IMR-90 (cell line): ENCODE measurements around the gene LRFN2. TPM values are rescaled to one million over a fixed set of nuclear protein-coding genes. Genes with fewer than 3 reads are reported as not detected.

Experiments used
- ATAC-seq: fragments of 200-7000 bp; cut with Tn5 transposase; 2 replicates; pipeline ENCODE4 v1.9.1; 2020; ENCODE audit warnings: low read depth, mild to moderate bottlenecking, moderate library complexity
- BruUV-seq: library from RNA; stranded (reverse); fragments of 400-500 nt; replicated peaks from 2 replicates; lab custom pipeline; 2021; lab: Mats Ljungman, UMichigan
- CTCF ChIA-PET: fragments of 300-600 bp; formaldehyde crosslinking; extraction: SDS; loops from one replicate; lab custom pipeline; 2021; ENCODE audit warnings: antibody characterized with exemption; lab: Yijun Ruan, JAX
- POLR2A ChIA-PET: fragments of 300-600 bp; sonication (Branson Sonifier 250); formaldehyde crosslinking; loops from one replicate; lab custom pipeline; 2022; ENCODE audit warnings: antibody characterized with exemption; ENCODE audit not compliant: unreplicated experiment; lab: Charles Lee
- DNase-seq: peaks from one replicate; pipeline ENCODE4 v3.0.0; 2013
- H2AFZ ChIP-seq: replicated peaks from 2 replicates; pipeline ENCODE3; 2013; ENCODE audit warnings: low read length, mild to moderate bottlenecking; ENCODE audit not compliant: poor library complexity
- H2AK5ac ChIP-seq: 2 replicates; pipeline ENCODE4 v1.6.1; 2013; ENCODE audit warnings: low read depth, low read length, inconsistent platforms
- H2AK9ac ChIP-seq: replicated peaks from 2 replicates; pipeline ENCODE3; 2013; ENCODE audit warnings: mild to moderate bottlenecking, low read depth, low read length, moderate library complexity; ENCODE audit not compliant: poor library complexity
- H2BK120ac ChIP-seq: 2 replicates; pipeline ENCODE4 v1.6.1; 2013; ENCODE audit warnings: low read depth, low read length, inconsistent platforms
- H2BK15ac ChIP-seq: 3 replicates; pipeline ENCODE4 v1.6.1; 2013; ENCODE audit warnings: low read depth, low read length, inconsistent platforms
- H2BK20ac ChIP-seq: 2 replicates; pipeline ENCODE4 v1.6.1; 2013; ENCODE audit warnings: low read depth, mild to moderate bottlenecking, inconsistent platforms, low read length, moderate library complexity
- H2BK5ac ChIP-seq: 2 replicates; pipeline ENCODE4 v1.6.1; 2013; ENCODE audit warnings: mild to moderate bottlenecking, low read depth, low read length, inconsistent platforms; ENCODE audit not compliant: poor library complexity, severe bottlenecking
- H3K14ac ChIP-seq: replicated peaks from 2 replicates; pipeline ENCODE4 v1.6.1; 2013; ENCODE audit warnings: low read depth, low read length, inconsistent platforms
- H3K18ac ChIP-seq: 2 replicates; pipeline ENCODE4 v1.6.1; 2013; ENCODE audit warnings: low read depth, low read length, control low read depth
- H3K23ac ChIP-seq: 2 replicates; pipeline ENCODE4 v1.6.1; 2013; ENCODE audit warnings: low read depth, low read length, inconsistent platforms
- H3K27ac ChIP-seq: 2 replicates; pipeline ENCODE4 v1.5.1; 2013; ENCODE audit warnings: mild to moderate bottlenecking, control low read depth, low read length; ENCODE audit not compliant: insufficient read depth
- H3K27me3 ChIP-seq: 2 replicates; pipeline ENCODE4 v1.6.1; 2013; ENCODE audit warnings: low read length; ENCODE audit not compliant: control insufficient read depth, insufficient read depth
- H3K36me3 ChIP-seq: 2 replicates; pipeline ENCODE4 v1.6.1; 2013; ENCODE audit warnings: low read length, mixed read lengths; ENCODE audit not compliant: control insufficient read depth, insufficient read depth
- H3K4ac ChIP-seq: 2 replicates; pipeline ENCODE4 v1.6.1; 2013; ENCODE audit warnings: low read depth, low read length, inconsistent platforms
- H3K4me1 ChIP-seq: 2 replicates; pipeline ENCODE4 v1.6.1; 2013; ENCODE audit warnings: low read length, mixed read lengths; ENCODE audit not compliant: control insufficient read depth, insufficient read depth
- H3K4me2 ChIP-seq: 2 replicates; pipeline ENCODE4 v1.6.1; 2013; ENCODE audit warnings: low read depth, mild to moderate bottlenecking, control low read depth, low read length, moderate library complexity
- H3K4me3 ChIP-seq: 2 replicates; pipeline ENCODE4 v1.5.1; 2013; ENCODE audit warnings: low read depth, mild to moderate bottlenecking, control low read depth, low read length, moderate library complexity; ENCODE audit not compliant: insufficient read depth
- H3K56ac ChIP-seq: 2 replicates; pipeline ENCODE4 v1.6.1; 2013; ENCODE audit warnings: low read length, inconsistent platforms; ENCODE audit not compliant: insufficient read depth; ENCODE audit errors: extremely low read depth
- H3K79me1 ChIP-seq, 2 experiments: 2 replicates each; pipeline ENCODE4 v1.6.1; 2013; ENCODE audit warnings: low read length in 2 of 2, inconsistent platforms in 1 of 2, low read depth in 1 of 2
- H3K9ac ChIP-seq: 2 replicates; pipeline ENCODE4 v1.6.1; 2013; ENCODE audit warnings: low read depth, low read length, control low read depth
- H3K9me1 ChIP-seq: 2 replicates; pipeline ENCODE4 v1.6.1; 2013; ENCODE audit warnings: low read length, inconsistent platforms; ENCODE audit not compliant: insufficient read depth
- H3K9me3 ChIP-seq: 2 replicates; pipeline ENCODE4 v1.6.1; 2013; ENCODE audit warnings: low read length; ENCODE audit not compliant: control insufficient read depth, insufficient read depth
- H4K20me1 ChIP-seq: 2 replicates; pipeline ENCODE4 v1.6.1; 2013; ENCODE audit warnings: low read length, inconsistent platforms; ENCODE audit not compliant: insufficient read depth
- H4K5ac ChIP-seq: 2 replicates; pipeline ENCODE4 v1.6.1; 2013; ENCODE audit warnings: mild to moderate bottlenecking, low read depth, low read length, control low read depth
- H4K8ac ChIP-seq, 2 experiments: 2 replicates each; pipeline ENCODE4 v1.6.1; 2013; ENCODE audit warnings: low read depth in 2 of 2, low read length in 2 of 2, control low read depth in 1 of 2, inconsistent platforms in 1 of 2
- H4K91ac ChIP-seq: 2 replicates; pipeline ENCODE4 v1.6.1; 2013; ENCODE audit warnings: low read depth, low read length, inconsistent platforms; ENCODE audit not compliant: insufficient read depth
- BHLHE40 ChIP-seq: fragments of 150-350 bp; IDR thresholded peaks from 2 replicates; pipeline ENCODE4 v1.6.1; 2016; ENCODE audit warnings: mild to moderate bottlenecking, low read depth, low read length
- CEBPB ChIP-seq: IDR thresholded peaks from 2 replicates; pipeline ENCODE4 v1.6.1; 2012; ENCODE audit warnings: low read depth, low read length, improper control_type of control experiment
- CHD1 ChIP-seq: IDR thresholded peaks from 2 replicates; pipeline ENCODE4 v1.6.1; 2012; ENCODE audit warnings: low read depth, low read length, improper control_type of control experiment
- CTCF ChIP-seq: conservative IDR thresholded peaks from 2 replicates; pipeline ENCODE4 v1.5.1; 2012; ENCODE audit warnings: mild to moderate bottlenecking, low read depth, low read length, improper control_type of control experiment
- ELK1 ChIP-seq: fragments of 150-350 bp; IDR thresholded peaks from 2 replicates; pipeline ENCODE4 v1.6.1; 2016; ENCODE audit warnings: low read depth, mild to moderate bottlenecking, low read length, moderate library complexity, borderline replicate concordance
- FOS ChIP-seq: fragments of 150-350 bp; IDR thresholded peaks from 2 replicates; pipeline ENCODE4 v1.6.1; 2016; ENCODE audit warnings: low read depth, low read length
- MAFK ChIP-seq: IDR thresholded peaks from 2 replicates; pipeline ENCODE4 v1.6.1; 2012; ENCODE audit warnings: low read depth, low read length, improper control_type of control experiment
- MAZ ChIP-seq: IDR thresholded peaks from 2 replicates; pipeline ENCODE4 v1.6.1; 2012; ENCODE audit warnings: low read depth, mild to moderate bottlenecking, low read length, improper control_type of control experiment, moderate library complexity, borderline replicate concordance
- MXI1 ChIP-seq: IDR thresholded peaks from 2 replicates; pipeline ENCODE4 v1.6.1; 2012; ENCODE audit warnings: low read depth, mild to moderate bottlenecking, low read length, moderate library complexity, borderline replicate concordance
- NFE2L2 ChIP-seq: fragments of 150-350 bp; IDR thresholded peaks from 2 replicates; pipeline ENCODE4 v1.6.1; 2016; ENCODE audit warnings: low read depth, mild to moderate bottlenecking, low read length
- POLR2A ChIP-seq: IDR thresholded peaks from 2 replicates; pipeline ENCODE4 v1.6.1; 2012; ENCODE audit warnings: mild to moderate bottlenecking, low read depth, low read length
- RAD21 ChIP-seq: IDR thresholded peaks from 2 replicates; pipeline ENCODE4 v1.6.1; 2012; ENCODE audit warnings: low read length, improper control_type of control experiment
- RCOR1 ChIP-seq: IDR thresholded peaks from 2 replicates; pipeline ENCODE4 v1.6.1; 2012; ENCODE audit warnings: mild to moderate bottlenecking, low read length, improper control_type of control experiment; ENCODE audit not compliant: insufficient replicate concordance
- RFX5 ChIP-seq: IDR thresholded peaks from 2 replicates; pipeline ENCODE4 v1.8.0; 2012; ENCODE audit warnings: low read depth, mild to moderate bottlenecking, low read length, moderate library complexity
- SMC3 ChIP-seq: fragments of 150-350 bp; IDR thresholded peaks from 2 replicates; pipeline ENCODE4 v1.6.1; 2016; ENCODE audit warnings: low read depth, mild to moderate bottlenecking, antibody characterized with exemption, low read length, moderate library complexity
- WGBS, 2 experiments: methylation state at CpG; one replicate each; pipeline versions ENCODE4 v1.1.5 to v1.1.7; 2013; ENCODE audit warnings: missing lambda C conversion rate in 2 of 2; ENCODE audit not compliant: insufficient read length in 1 of 2; ENCODE audit errors: extremely low coverage in 2 of 2; 5-methylcytosine and 5-hydroxymethylcytosine counted together
- dilution Hi-C: fragments of 300-500 bp; cut with HindIII; formaldehyde crosslinking; loops from one replicate; pipeline ENCODE4 v1.14.3; 2018; ENCODE audit warnings: low sequenced_read_pairs; ENCODE audit not compliant: unreplicated experiment
- in situ Hi-C: fragments of 300-500 bp; cut with MboI; formaldehyde crosslinking; loops from 3 replicates; pipeline ENCODE4 v1.14.3; 2019; ENCODE audit warnings: low sequenced_read_pairs, inconsistent platforms, mixed read lengths
- intact Hi-C: fragments of 100-400 bp; cut with micrococcal nuclease; formaldehyde crosslinking; loops from 2 replicates; pipeline ENCODE4 v1.10.0; 2022
- polyA plus RNA-seq, 3 experiments: library from polyadenylated mRNA; depleted of rRNA; stranded (reverse); fragments of >200 nt; gene quantifications; 2 replicates each; pipeline ENCODE4 v1.2.3, GENCODE V29; 2012; ENCODE audit warnings: low replicate concordance in 1 of 3
- total RNA-seq: library from RNA; depleted of rRNA; stranded (reverse); fragments of >200 nt; gene quantifications from 2 replicates; pipeline ENCODE4 v1.2.3, GENCODE V29; 2012
- TF ChIP-seq, protein P1 (sequence below): fragments of 150-350 bp; IDR thresholded peaks from 2 replicates; pipeline ENCODE4 v1.6.1; 2017; ENCODE audit warnings: mild to moderate bottlenecking, antibody characterized with exemption, low read length, low read depth

The LRFN2 gene
- total and polyA plus RNA-seq, 2 of the 4 experiments (the other 2 are of a cell fraction): not detected

GRCh38 chr6:40438246-40438887, 148.8 kb downstream of the LRFN2 start:
- no TSS peak for BruUV-seq
- Histone ChIP-seq H3K79me1 (no peaks in the 10 kb centered on the region), H3K4me3 (no peak overlapping the region), H2AK9ac (no peak overlapping the region), H3K23ac (no peak overlapping the region), H3K36me3 (no peaks in the 10 kb centered on the region), H2BK5ac (no peak overlapping the region), H2BK120ac (no peak overlapping the region), H2AK5ac (no peak overlapping the region), H2AFZ (no peak overlapping the region), H4K5ac (no peak overlapping the region), H3K9me1 (no peaks in the 10 kb centered on the region), H3K27me3 (no peaks in the 10 kb centered on the region), H3K4me1 (no peaks in the 10 kb centered on the region), H3K14ac (no peak overlapping the region), H4K91ac (no peak overlapping the region), H2BK20ac (no peak overlapping the region), H2BK15ac (no peak overlapping the region), H3K9ac (no peak overlapping the region), H3K4ac (no peak overlapping the region), H3K18ac (no peak overlapping the region), H3K27ac (no peak overlapping the region), H3K56ac (no peak overlapping the region), H4K20me1 (no peaks in the 10 kb centered on the region), H3K4me2 (no peak overlapping the region), H3K9me3 (no peaks in the 10 kb centered on the region), H4K8ac (no peak overlapping the region)
- dilution Hi-C loops: no loop called here
- no CpG with 5 or more reads among the region's 6 CpGs for WGBS, 2 experiments
- TF ChIP-seq SMC3: no peak
- TF ChIP-seq, protein P1, sequence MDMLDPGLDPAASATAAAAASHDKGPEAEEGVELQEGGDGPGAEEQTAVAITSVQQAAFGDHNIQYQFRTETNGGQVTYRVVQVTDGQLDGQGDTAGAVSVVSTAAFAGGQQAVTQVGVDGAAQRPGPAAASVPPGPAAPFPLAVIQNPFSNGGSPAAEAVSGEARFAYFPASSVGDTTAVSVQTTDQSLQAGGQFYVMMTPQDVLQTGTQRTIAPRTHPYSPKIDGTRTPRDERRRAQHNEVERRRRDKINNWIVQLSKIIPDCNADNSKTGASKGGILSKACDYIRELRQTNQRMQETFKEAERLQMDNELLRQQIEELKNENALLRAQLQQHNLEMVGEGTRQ: no peak
- no peak for TF ChIP-seq POLR2A
- no peak for TF ChIP-seq BHLHE40
- TF ChIP-seq RAD21: no peak
- TF ChIP-seq CEBPB: no peak
- no peak for TF ChIP-seq FOS
- TF ChIP-seq CTCF: no peak
- TF ChIP-seq ELK1: no peak
- no peak for TF ChIP-seq MAZ
- no peak for TF ChIP-seq CHD1
- no peak for TF ChIP-seq MXI1
- TF ChIP-seq RFX5: no peak
- no peak for TF ChIP-seq NFE2L2
- TF ChIP-seq RCOR1: no peak
- TF ChIP-seq MAFK: no peak
- intact Hi-C loops: no loop called here
- ATAC-seq: no peak
- in situ Hi-C loops: no loop called here
- no peak for DNase-seq
- ChIA-PET CTCF (no interaction called here), POLR2A (no interaction called here)
